MM.1S (cell line): Measurements from ENCODE around the gene EFR3B.
A peak's percentile ranks its signal among the peaks of the same experiment; 100 is the strongest.

Source experiments
- DNase-seq: peaks from one replicate; pipeline ENCODE4 v3.0.0-alpha.2; 2015
- H2AFZ ChIP-seq: fragments of 300-600 bp; sonication (generic); 2 replicates; pipeline ENCODE4 v1.6.0; 2016; ENCODE audit warnings: antibody characterized with exemption, low read length
- H3F3A ChIP-seq: fragments of 300-600 bp; sonication (generic); 2 replicates; pipeline ENCODE4 v1.6.1; 2016; ENCODE audit warnings: mild to moderate bottlenecking, antibody characterized with exemption, low read length, moderate library complexity, mixed read lengths; ENCODE audit not compliant: insufficient read depth
- H3K27ac ChIP-seq: fragments of 300-600 bp; sonication (generic); 2 replicates; pipeline ENCODE4 v1.5.1; 2016; ENCODE audit warnings: mild to moderate bottlenecking, low read length
- H3K27me3 ChIP-seq: fragments of 300-600 bp; sonication (generic); replicated peaks from 2 replicates; pipeline ENCODE4 v1.6.0; 2016; ENCODE audit warnings: low read length; ENCODE audit not compliant: insufficient read depth
- H3K36me3 ChIP-seq: fragments of 300-600 bp; sonication (generic); replicated peaks from 2 replicates; pipeline ENCODE4 v1.6.1; 2016; ENCODE audit warnings: mild to moderate bottlenecking, low read length, mixed read lengths; ENCODE audit not compliant: insufficient read depth
- H3K4me1 ChIP-seq: fragments of 300-600 bp; sonication (generic); 2 replicates; pipeline ENCODE4 v1.6.1; 2016; ENCODE audit warnings: low read length, mixed read lengths
- H3K4me2 ChIP-seq: fragments of 300-600 bp; sonication (generic); 2 replicates; pipeline ENCODE4 v1.6.0; 2016; ENCODE audit warnings: low read depth, low read length
- H3K4me3 ChIP-seq: fragments of 300-600 bp; sonication (generic); 2 replicates; pipeline ENCODE4 v1.5.1; 2016; ENCODE audit warnings: low read length, mixed read lengths
- H3K79me2 ChIP-seq: fragments of 300-600 bp; sonication (generic); 2 replicates; pipeline ENCODE4 v1.6.1; 2016; ENCODE audit warnings: mixed run types, low read length, mixed read lengths
- H3K9ac ChIP-seq: fragments of 300-600 bp; sonication (generic); 2 replicates; pipeline ENCODE4 v1.6.1; 2016; ENCODE audit warnings: low read length, mixed read lengths
- H3K9me2 ChIP-seq: fragments of 300-600 bp; sonication (generic); replicated peaks from 2 replicates; pipeline ENCODE4 v1.6.1; 2016; ENCODE audit warnings: mild to moderate bottlenecking, low read length, mixed read lengths; ENCODE audit not compliant: insufficient read depth
- H3K9me3 ChIP-seq: fragments of 300-600 bp; sonication (generic); replicated peaks from 2 replicates; pipeline ENCODE4 v1.6.1; 2016; ENCODE audit warnings: mild to moderate bottlenecking, low read length, mixed read lengths; ENCODE audit not compliant: insufficient read depth
- H4K20me1 ChIP-seq: fragments of 300-600 bp; sonication (generic); 2 replicates; pipeline ENCODE4 v1.6.1; 2016; ENCODE audit warnings: mild to moderate bottlenecking, low read length, moderate library complexity, mixed read lengths; ENCODE audit not compliant: insufficient read depth
- CTCF ChIP-seq: fragments of 300-600 bp; sonication (generic); IDR thresholded peaks from 2 replicates; pipeline ENCODE4 v1.5.1; 2016; ENCODE audit warnings: antibody characterized with exemption, low read length, mixed read lengths
- EZH2 ChIP-seq: fragments of 300-600 bp; sonication (generic); optimal IDR thresholded peaks from 2 replicates; pipeline ENCODE3; 2017; ENCODE audit warnings: low read depth, mild to moderate bottlenecking, antibody characterized with exemption, low read length, mixed read lengths
- EZH2phosphoT487 ChIP-seq: fragments of 300-600 bp; sonication (generic); IDR thresholded peaks from 2 replicates; pipeline ENCODE4 v1.6.1; 2018; ENCODE audit warnings: antibody characterized with exemption, low read length

Gene EFR3B

GRCh38 chr2:25168256-25169072, 126.6 kb downstream of the EFR3B start, which contains the start of gene POMC:
Gene POMC, minus strand, starts transcription at chr2:25168580. Its CDS starts 3,808 bp downstream, at chr2:25164772.
- no peaks in the 10 kb centered on the region for H4K20me1 ChIP-seq
- TF ChIP-seq CTCF (no peak), EZH2 (no peak), EZH2phosphoT487 (no peak)
- peak within 1 kb of the TSS; percentile 45; the same call in 1 of the 2 replicates for H2AFZ ChIP-seq
- no peaks in the 10 kb centered on the region for H3F3A ChIP-seq
- no peak within 1 kb of the TSS for H3K27ac ChIP-seq
- peak within 1 kb of the TSS; percentile 92 for H3K4me2 ChIP-seq
- H3K4me1 ChIP-seq: no peaks in the 10 kb centered on the region
- peak within 1 kb of the TSS; percentile 55 for H3K4me3 ChIP-seq
- H3K9ac ChIP-seq: no peak within 1 kb of the TSS
- H3K27me3 ChIP-seq: peaks cover 47% of the 10 kb centered on the region
- no peaks in the 10 kb centered on the region for H3K36me3 ChIP-seq
- H3K9me2 ChIP-seq: no peaks in the 10 kb centered on the region
- no peak for DNase-seq
- H3K9me3 ChIP-seq: no peaks in the 10 kb centered on the region
- H3K79me2 ChIP-seq: no peaks in the 10 kb centered on the region

- Histone ChIP-seq H3K4me3 (no peak overlapping the region), H3K4me2 (no peak overlapping the region), H3K36me3 (no peaks in the 10 kb centered on the region), H3K9me3 (no peaks in the 10 kb centered on the region), H3K79me2 (no peaks in the 10 kb centered on the region), H2AFZ (no peak overlapping the region), H3K27ac (no peak overlapping the region), H4K20me1 (no peaks in the 10 kb centered on the region), H3K4me1 (no peaks in the 10 kb centered on the region), H3K27me3 (peaks cover 47% of the 10 kb centered on the region), H3K9ac (no peak overlapping the region), H3F3A (no peaks in the 10 kb centered on the region), H3K9me2 (no peaks in the 10 kb centered on the region)
- DNase-seq: no peak
- no peak for TF ChIP-seq EZH2phosphoT487
- TF ChIP-seq CTCF: no peak
- no peak for TF ChIP-seq EZH2
Measured at GRCh38 chr2:25169073-25169470, 127.2 kb downstream of the EFR3B start.

GRCh38 chr2:25170888-25171287, 129.0 kb downstream of the EFR3B start:
- no peak for TF ChIP-seq CTCF
- no peaks in the 10 kb centered on the region for H3F3A ChIP-seq
- no peak for DNase-seq
- H3K36me3 ChIP-seq: no peaks in the 10 kb centered on the region
- H3K9me2 ChIP-seq: no peaks in the 10 kb centered on the region
- H3K27ac ChIP-seq: no peak overlapping the region
- H3K4me1 ChIP-seq: no peaks in the 10 kb centered on the region
- no peaks in the 10 kb centered on the region for H4K20me1 ChIP-seq
- no peak overlapping the region for H2AFZ ChIP-seq
- no peaks in the 10 kb centered on the region for H3K79me2 ChIP-seq
- H3K9me3 ChIP-seq: no peaks in the 10 kb centered on the region
- H3K4me2 ChIP-seq: no peak overlapping the region
- H3K27me3 ChIP-seq: peaks cover 42% of the 10 kb centered on the region
- H3K4me3 ChIP-seq: no peak overlapping the region
- no peak overlapping the region for H3K9ac ChIP-seq
